ENCODE measurements around the gene PAIP2.
"Not testable (repeated sequence)": the region's sequence is repeated elsewhere in the genome, so short reads cannot be mapped to it uniquely, and the experiment has no call there.

Gene PAIP2

GRCh38 chr5:139391570-139392323 lies 50.1 kb downstream of the PAIP2 start:
- no peak for DNase-seq (ENCODE audit: low read depth, low spot score)

DNA sequence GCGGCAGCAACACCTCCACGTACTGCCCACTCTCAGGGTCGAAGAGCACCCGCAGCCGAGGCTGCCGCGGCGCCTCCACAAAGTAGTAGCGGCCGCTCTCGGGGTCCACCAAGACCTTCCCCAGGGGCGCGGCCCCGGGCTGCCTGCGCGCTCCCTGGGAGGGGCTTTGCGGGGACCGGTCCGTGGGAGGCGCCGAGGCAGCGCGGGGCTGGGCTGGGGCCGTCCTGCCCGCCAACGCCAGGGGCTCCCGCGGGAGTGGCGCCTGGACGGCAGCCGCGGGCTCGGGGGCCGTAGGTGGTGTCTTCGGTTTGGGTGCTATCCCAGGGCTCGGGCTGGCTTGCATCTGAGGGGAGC lies 50.6 kb downstream of the PAIP2 start:
- DNase-seq (ENCODE audit: low read depth, low spot score): no peak

DNA sequence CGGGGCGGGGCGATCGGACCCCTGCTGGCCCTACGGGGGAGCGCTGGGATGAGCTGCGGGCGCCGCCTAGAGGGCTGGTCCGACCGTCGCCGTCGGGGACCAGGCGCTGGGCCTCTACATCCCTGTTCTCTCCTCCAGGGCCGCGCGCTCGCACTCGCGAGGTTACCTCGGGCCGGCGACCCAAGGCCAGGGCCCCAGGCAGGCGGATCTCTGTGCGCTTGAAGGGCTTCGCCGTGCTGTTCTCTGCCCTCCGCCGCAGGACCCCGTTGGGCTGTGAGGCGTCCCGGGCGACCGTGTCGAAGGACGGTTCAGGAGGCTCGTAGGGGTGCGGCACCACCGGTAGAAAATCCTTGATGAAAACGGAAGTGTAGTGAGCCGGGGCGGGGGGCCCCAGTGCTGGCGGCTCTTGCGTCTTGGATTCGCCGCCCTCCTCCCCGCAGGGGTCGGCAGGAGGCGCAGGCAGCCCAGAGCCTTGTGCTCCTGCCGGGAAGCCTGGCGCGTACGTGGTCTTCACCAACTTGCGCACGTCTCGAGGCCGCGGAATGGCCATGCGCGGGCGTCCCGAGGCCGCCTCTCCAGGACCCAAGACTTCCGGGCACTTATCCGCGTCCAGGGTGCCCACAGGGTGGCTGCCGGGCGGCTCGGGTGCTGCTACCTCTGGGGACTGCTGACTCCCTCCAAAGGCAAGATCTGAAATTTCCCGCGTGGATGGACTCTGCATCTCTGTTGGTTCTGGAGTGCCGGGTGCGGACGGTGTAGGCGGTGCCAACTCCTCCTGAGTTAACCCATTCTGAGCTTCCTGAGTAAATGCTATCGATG lies 51.2 kb downstream of the PAIP2 start:
- DNase-seq (ENCODE audit: low read depth, low spot score): peak; percentile 47

DNA sequence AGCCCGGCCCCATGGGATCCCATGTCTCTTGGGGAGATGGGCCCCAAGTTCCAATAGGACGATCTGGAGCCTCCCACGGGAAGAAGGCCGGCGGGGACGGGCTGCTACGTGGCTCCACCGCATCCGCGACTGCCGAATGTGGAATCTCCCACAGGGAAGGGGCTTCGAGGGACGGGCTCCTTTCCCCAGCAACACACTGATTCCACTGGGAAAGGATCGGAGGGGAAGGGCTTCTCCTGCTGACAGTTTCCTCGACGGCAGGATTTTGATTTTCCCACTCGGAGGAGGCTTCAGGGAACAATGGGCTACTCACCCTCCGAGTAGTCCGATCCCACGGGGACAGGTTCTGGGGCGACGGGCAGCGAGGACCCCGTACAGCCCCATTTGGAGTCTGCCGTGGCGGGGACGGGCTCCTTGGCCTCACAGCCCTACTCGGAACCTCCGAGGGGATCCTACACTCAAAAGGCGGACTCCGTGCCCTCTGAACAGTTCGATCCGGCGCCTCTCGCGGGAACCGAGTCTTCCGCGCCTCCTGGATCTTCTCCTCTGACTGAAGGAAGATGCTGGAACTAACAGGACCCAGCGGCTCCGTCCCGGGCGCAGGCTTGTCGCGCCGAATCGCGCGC lies 52.0 kb downstream of the PAIP2 start:
- no peak for DNase-seq (ENCODE audit: low read depth, low spot score)

GRCh38 chr5:139394123-139394653 lies 52.5 kb downstream of the PAIP2 start:
- no peak for DNase-seq (ENCODE audit: low read depth, low spot score)

GRCh38 chr5:139394654-139395566 lies 53.3 kb downstream of the PAIP2 start, which contains the start of gene PROB1:
Gene PROB1, minus strand, starts transcription at chr5:139395104. Its CDS starts 23 bp downstream, at chr5:139395081.
- no peak for DNase-seq (ENCODE audit: low read depth, low spot score)

GRCh38 chr5:139395844-139396640 lies 54.4 kb downstream of the PAIP2 start:
- no peak for DNase-seq (ENCODE audit: low read depth, low spot score)

DNA sequence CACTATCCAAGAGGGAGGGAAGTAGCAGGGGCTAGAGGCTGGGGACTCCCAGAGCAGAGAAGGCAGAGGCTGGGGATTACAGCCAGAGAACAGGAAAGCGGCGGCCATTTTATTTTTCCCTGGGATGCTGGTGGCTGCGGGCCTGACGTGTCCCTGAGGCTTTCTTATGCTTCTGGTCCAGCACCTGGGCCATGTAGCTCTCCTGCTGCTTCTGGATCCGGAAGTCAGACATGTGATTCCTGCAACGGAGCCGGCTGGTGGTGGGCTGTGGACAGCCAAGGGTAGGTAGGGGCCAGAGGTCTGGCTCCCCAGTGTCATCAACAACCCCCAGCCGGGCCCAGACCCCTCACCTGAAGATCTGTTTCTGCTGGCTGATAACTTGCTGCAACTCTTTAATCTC lies 55.0 kb downstream of the PAIP2 start:
- no peak for DNase-seq (ENCODE audit: low read depth, low spot score)

DNA sequence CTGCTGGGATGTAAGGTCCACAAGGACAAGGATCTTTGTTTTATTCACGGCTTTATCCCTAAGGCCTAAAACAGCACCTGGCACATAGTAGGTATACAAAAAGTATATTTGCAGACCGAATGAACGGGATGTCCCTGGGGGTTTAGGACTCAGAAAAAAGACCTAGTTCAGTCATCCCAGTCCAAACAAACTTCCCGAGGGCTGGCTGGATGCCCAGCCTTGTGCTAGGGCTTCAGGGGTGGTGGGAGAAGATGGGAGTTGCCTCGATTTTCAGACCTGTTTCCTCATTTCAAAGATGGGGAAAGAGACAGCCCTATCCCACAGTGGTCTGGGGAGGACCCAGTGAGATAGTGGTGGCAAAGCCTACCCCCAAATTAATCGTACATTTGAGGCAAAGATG lies 56.3 kb downstream of the PAIP2 start:
- no peak for DNase-seq (ENCODE audit: low read depth, low spot score)

GRCh38 chr5:139399501-139400121 lies 58.0 kb downstream of the PAIP2 start:
- no peak for DNase-seq (ENCODE audit: low read depth, low spot score)

DNA sequence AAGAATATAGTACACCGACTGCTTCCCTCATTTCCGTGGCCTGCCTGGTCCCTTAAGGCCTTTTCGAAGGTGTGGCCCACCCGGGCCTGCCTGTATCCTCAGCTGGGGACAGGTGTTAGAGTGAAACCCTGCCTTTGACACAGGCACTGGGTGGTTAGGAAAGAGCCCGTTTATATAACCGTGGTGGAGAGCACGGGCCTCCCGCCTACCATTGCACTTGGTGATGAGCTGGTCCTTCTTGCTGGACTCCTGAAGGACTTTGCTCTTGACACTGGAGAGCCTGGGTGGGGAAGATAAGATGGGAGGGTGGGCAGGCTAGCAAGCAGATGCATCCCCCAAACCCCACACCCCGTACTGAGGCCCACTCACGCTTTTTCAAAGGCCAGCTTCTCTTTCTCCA lies 59.9 kb downstream of the PAIP2 start:
- no peak for DNase-seq (ENCODE audit: low read depth, low spot score)

DNA sequence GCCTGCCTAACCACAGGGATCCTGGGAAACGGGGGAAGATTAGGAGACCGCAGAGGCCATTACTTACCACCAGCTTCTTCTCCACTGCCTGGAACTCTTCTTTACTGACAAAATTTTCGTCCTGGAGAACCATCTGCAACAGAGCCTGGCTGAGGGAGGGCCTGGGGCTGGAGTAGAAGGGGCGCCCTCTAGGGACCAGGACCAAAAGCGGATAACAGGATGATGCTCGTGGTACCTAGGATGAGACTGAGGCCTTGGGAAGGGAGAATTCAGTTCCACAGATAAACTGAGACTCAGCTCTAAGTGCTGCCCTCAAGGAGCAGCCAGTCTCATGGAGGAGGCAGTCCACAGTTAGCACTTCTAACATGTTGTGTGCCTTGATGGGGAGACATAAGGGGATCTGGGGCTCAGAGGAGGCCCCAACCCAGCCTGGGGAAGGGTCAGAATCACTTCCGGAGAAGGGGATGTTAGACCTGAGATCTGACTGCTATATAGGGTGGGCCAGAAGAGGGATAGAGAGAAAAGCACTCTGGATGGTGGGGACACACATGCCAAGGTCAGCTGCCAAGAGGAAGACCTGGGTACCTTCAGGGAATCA lies 61.0 kb downstream of the PAIP2 start:
- DNase-seq (ENCODE audit: low read depth, low spot score): no peak

DNA sequence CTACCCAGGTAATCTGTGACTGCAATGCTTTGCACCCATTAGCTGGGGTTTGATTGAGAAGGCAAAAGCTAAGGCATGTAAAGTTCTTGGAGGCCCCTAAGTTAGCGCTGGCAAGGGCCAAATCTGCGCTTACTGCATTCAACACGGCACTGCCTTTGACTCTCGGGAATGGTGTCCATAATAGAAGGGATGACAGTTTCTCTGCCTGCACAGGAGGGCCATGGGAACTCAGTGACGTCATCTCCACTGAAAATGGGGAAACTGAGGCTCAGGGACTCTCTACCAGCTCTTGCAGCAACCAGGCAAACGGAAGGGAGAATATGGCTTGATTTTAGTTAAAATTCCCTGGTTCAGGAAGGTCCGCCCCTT lies 61.7 kb downstream of the PAIP2 start:
- no peak for DNase-seq (ENCODE audit: low read depth, low spot score)

GRCh38 chr5:139403787-139404483 lies 62.3 kb downstream of the PAIP2 start, which contains the start of gene SPATA24:
Gene SPATA24, minus strand, starts transcription at chr5:139404089. Its CDS starts 29 bp downstream, at chr5:139404060.
- peak; percentile 98 for DNase-seq (ENCODE audit: low read depth, low spot score)

DNA sequence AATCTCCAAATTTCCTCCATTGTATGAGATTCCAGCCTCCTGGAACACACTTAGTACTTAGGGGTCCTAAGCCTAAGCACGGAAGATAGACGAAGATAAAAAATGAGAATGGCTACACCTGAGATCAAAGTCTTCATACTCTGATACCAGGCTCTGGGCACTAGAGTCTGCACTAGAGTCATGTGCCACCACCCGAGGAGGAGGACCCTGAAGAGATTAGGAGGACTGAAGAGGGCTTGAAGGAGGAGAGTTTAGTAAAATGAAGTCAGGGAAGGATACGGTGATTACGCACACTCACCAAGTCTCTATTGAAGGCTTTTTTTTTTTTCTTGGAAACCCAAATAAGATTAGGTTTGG lies 62.8 kb downstream of the PAIP2 start:
- DNase-seq (ENCODE audit: low read depth, low spot score): no peak

GRCh38 chr5:139406963-139407362 lies 65.3 kb downstream of the PAIP2 start:
- DNase-seq (ENCODE audit: low read depth, low spot score): no peak

- no peak for DNase-seq (ENCODE audit: low read depth, low spot score)
These were observed 65.9 kb downstream of the PAIP2 start for GRCh38 chr5:139407517-139407916.

DNA sequence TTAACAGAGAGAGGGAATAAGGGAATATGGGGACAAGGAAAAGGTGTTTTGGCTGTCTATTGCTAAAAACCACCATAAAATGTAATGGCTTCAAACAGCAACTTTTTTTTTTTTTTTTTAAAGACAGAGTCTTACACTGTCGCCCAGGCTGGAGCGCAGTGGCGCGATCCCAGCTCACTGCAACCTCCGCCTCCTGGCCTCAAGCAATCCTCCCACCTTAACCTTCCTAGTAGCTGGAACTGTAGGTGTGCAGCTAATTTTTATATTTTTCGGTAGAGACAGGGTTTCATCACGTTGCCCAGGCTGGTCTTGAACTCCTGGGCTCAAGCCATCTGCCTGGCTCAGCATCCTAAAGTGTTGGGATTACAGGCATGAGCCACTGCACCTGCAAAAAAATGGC lies 66.5 kb downstream of the PAIP2 start:
- DNase-seq (ENCODE audit: low read depth, low spot score): no peak

DNA sequence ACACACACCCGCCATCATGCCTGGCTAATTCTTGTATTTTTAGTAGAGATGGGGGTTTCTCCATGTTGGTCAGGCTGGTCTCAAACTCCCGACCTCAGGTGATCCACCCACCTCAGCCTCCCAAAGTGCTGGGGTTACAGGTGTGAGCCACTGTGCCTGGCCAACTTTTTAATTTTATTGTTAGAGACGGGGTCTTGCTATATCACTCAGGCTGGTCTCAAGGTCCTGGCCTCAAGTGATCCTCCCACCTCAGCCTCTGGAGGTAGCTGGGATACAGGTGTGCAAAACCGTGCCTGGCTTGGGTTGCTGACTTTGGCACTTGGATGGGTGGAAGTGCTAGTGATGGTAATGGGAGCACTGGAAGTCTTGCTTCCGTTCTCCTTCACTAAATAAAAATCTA lies 67.5 kb downstream of the PAIP2 start:
- not testable (repeated sequence) for DNase-seq (ENCODE audit: low read depth, low spot score)
